GM10847 (cell line): ENCODE measurements around the gene GALK1.

Experiments used
- POLR2A ChIP-seq: IDR thresholded peaks from 2 replicates; pipeline ENCODE4 v1.6.1; 2011; ENCODE audit not compliant: insufficient read length; ENCODE audit errors: extremely low read depth

GALK1 gene

DNA sequence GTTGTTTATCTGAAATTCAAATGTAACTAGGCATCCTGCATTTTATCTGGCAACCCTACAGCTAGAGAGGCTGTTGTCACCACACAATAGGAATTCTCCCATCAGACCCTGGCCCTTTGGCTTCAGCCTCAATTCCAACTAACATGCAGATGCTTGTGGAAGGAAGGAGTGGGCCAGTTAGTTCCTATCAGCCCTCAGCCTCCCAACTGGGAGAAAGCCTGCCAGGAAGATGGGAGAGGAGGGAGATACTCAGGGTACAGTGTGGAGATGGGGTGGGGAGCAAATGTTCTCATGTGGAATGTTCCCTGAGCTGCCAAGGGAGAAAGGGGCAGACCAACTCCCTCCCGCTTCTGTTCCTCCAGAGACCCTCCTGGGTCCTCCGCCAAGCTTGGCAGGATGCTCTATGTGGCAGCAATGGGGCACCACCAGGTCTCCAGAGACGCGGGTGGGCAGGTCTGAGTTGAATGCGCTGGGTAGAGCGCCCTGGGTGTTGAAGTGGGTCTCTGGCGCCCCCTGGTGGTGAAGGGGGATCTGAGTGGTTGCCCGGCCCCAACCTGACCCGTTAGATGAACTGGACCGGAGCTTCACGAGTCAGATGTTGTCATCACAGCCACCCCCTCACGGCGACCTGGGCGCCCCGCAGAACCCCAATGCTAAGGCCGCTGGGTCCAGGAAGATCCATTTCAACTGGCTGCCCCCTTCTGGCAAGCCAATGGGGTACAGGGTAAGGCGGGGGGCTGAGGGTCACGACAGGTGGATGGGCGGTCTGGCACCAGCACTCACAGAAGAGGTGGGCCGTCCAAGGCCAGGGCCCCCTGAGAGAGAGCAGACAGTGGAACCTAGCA is 15.2 kb downstream of the GALK1 start:
- no peak for TF ChIP-seq POLR2A

GRCh38 chr17:75748706-75749105 is 16.3 kb downstream of the GALK1 start:
- no peak for TF ChIP-seq POLR2A

DNA sequence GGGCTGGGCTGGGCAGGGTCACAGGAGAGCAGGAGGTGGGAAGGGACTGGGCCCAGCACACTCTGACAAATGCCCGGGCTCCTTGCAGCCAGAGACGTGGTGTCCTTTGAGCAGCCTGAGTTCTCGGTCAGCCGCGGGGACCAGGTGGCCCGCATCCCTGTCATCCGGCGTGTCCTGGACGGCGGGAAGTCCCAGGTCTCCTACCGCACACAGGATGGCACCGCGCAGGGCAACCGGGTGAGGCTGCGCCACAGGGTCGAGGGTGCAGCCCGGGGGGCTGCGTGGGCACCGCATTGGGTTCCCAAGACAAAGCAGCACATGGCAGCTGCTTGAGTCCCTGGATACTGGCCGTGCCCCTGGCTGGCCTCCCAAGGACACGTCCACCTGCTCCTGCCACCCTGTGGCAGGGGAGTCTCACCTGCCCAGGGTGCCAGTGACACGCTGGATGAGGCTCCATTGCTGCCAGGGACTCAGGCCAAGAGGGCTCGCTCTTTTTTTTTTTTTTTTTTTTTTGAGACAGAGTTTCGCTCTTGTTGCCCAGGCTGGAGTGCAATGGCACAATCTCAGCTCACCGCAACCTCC is 21.3 kb downstream of the GALK1 start:
- no peak for TF ChIP-seq POLR2A

- TF ChIP-seq POLR2A, result no peak
Measured at GRCh38 chr17:75742337-75742736, 22.7 kb downstream of the GALK1 start.

- TF ChIP-seq POLR2A, result no peak
Measured at GRCh38 chr17:75740631-75741077, 24.3 kb downstream of the GALK1 start.

- TF ChIP-seq POLR2A, result no peak
Measured at GRCh38 chr17:75740215-75740614, 24.8 kb downstream of the GALK1 start.

DNA sequence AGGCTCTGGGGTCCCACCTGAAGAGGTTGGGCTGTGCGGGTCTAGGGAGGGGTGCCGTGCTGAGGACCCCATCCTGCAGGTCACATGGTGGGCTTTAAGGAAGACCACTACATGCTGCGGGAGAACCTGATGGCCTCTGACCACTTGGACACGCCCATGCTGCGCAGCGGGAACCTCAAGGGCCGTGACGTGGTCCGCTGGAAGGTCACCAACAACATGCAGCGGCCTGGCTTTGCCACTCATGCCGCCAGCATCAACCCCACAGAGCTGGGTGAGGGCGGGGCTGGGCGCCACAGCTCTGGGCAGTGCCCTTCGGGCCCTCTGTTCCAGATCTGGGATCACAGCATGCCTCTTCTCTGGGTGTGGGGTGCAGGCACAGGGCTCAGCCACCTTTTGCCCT is 25.2 kb downstream of the GALK1 start:
- no peak for TF ChIP-seq POLR2A

- TF ChIP-seq POLR2A, result no peak
Measured at GRCh38 chr17:75739174-75739573, 25.8 kb downstream of the GALK1 start.

GRCh38 chr17:75738218-75738802 is 26.7 kb downstream of the GALK1 start:
- TF ChIP-seq POLR2A, result no peak

GRCh38 chr17:75737133-75737962 is 27.6 kb downstream of the GALK1 start:
- TF ChIP-seq POLR2A, result no peak

DNA sequence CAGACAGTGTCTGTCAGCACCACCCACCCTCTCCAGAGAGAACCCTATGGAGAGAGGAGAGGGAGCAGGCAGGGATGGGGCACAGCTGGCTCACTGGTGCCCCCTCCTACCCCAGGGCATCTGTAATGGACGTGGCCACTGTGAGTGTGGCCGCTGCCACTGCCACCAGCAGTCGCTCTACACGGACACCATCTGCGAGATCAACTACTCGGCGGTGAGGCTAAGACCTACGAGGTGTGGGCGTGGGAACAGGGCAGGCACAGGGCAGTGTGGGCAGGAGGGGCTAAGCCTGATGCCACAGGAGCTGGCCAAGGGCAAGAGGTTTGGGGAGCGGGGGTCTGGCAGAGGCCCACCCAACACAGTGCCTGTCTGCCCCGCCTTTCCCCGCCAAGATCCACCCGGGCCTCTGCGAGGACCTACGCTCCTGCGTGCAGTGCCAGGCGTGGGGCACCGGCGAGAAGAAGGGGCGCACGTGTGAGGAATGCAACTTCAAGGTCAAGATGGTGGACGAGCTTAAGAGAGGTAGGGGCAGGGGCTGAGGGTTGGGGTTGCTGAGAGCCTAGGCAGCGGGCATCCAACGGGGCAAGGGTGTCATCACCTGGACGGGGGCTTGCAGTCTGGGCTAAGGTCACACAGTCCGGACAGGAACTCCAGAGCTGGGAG is 28.7 kb downstream of the GALK1 start:
- TF ChIP-seq POLR2A, result no peak

DNA sequence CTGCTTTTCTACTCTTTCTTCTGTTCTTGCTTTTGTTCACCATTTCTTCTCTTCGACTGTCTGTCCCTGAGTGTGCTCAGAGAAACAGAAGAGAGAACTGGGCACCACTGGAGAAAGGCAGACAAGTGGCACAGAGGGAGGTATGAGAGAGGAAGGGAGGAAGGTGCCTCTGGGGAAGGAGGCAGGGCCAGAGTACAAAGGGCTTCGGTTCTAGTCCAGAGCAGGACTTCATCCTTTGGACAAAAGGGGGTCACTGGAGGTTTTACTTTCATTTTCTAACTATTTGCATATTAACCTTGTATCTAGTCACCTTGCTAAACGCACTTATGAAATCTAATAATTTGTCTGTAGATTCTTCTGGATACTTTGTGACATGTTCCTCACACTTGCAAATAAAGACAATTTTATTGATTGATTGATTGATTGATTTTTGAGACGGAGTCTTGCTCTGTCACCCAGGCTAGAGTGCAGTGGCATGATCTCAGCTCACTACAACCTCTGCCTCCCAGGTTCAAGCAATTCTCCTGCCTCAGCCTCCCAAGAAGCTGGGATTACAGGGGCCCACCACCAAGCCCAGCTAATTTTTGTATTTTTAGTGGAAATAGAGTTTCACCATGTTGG is 30.2 kb downstream of the GALK1 start:
- no peak for TF ChIP-seq POLR2A

- no peak for TF ChIP-seq POLR2A
Measured at GRCh38 chr17:75733471-75733870, 31.5 kb downstream of the GALK1 start.

DNA sequence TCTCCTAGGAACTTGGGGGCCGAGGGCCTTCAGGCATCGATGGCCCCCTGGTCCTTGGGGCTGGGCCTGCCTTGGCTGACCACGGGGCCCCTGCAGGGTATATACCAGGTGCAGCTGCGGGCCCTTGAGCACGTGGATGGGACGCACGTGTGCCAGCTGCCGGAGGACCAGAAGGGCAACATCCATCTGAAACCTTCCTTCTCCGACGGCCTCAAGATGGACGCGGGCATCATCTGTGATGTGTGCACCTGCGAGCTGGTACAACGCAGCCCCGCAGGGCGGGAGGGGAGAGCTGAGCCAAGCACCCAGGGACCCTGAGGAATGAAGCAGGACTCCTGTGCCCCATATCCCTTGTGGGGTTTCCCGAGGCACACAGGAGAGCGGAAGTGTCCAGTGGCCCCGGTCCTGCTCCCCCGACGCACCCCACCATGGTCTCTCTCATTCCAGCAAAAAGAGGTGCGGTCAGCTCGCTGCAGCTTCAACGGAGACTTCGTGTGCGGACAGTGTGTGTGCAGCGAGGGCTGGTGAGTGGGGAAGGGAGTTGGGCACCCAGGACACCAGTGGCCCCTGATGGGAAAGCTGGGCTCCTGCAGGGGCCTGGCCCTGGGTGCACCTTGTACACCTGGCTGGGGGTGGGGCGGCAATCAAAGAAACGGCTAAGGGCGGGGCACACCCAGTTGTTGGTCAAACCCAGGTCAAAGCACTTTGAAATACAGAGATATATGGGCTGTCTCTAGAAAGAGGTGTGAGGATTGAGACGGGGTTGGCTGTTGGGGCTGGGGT is 33.1 kb downstream of the GALK1 start:
- TF ChIP-seq POLR2A, result no peak

DNA sequence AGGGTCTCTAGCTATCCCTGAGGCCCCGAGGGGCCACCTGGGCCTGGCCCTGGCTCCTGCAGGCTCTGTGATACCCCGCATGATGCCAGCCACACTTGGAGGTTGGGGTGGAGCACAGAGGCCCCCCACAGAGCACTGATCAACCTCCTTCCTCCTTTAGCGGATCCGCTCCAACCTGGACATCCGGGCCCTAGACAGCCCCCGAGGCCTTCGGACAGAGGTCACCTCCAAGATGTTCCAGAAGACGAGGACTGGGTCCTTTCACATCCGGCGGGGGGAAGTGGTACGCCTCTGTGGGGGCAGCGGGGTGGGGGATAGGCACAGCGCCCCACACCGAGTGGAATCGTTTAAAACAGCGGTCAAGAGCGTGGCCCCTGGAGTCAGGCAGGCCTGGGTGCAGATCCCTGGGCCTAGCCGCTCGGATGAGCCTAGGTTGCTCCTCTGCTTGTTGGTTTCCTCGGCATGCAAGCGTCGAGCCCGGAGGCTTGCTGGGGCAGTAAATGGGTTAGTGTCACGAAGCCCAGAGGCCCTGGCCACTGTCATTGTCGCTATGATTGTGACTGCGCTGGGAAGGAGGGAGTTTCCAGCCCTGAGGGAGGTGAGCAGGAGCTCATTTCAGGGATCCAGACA is 33.8 kb downstream of the GALK1 start:
- TF ChIP-seq POLR2A, result no peak
